Activated CD8-positive, alpha-beta memory T cell treated with anti-CD3 and anti-CD28 coated beads for 4 hours (primary cell): Measurements from ENCODE around the gene ZBTB7C.

Experiments
- DNase-seq, 2 donors: peaks; one replicate each; pipeline ENCODE4 v3.0.0-alpha.2; 2020; ENCODE audit warnings: low read depth in 2 of 2

The ZBTB7C gene

DNA sequence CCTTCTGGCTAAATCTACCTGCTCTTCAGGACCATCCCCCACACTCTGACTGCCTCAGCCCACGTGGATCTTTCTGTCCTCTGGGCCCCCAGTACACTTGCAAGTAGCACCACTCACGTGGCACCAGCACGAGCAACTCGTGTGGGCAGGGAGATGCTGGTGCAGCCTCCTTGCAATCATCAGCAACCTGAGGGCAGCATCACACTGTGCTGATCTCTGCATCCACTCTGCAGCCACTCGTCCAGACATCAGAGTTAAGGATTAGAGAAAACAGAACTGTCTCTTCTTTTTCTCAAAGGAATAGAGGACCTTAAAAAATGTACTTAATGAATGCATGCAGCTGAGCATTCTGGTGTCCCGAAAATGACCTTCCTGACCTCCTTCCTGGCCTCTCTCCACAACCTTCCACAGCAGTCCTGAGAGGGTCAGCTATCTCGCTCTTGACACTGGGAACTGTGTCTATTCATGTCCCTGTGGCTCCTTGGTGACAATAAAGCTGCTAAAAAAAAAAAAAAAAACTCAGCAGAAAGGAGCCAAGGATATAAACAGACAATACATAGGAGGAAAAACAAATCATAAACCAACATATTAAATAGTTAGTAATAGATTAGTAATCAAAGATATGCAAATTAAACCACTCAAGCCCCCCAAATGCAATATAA lies 145.9 kb downstream of the ZBTB7C start:
- DNase-seq = no peak

DNA sequence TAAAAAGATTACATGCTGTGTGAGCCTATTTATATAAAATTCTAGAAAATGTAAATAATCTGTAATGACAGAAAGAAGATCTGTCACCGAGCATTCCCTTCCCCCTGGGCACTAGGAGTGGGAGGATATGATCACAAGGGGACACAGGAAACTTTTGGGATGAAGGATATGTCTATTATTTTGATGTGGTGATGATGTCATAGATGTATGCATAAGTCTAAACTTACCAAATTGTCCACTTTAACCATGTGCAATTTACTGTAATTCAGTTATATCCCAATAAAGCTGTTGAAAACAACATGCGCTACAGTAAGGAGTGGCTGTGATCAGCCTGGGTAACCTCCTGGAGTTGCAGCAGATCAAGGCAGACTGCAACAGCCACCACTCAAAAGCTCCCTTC lies 148.9 kb downstream of the ZBTB7C start:
- DNase-seq = no peak

DNA sequence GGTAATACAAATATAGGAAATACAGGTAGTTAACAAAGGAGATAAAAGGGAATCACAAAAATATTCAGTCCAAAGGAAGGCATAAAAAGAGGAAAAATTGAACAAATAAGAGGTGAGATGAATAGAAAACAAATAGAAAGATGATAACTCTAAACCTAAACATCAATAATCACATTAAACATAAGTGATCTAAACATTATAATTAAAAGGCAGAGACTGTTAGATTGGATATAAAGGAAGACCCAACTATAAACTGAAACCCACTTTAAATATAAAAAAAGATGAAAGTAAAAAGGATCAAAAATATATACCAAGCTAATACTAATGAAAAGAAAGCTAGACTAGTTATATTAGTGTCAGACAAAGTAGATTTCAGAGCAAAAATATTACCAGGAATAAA lies 152.3 kb downstream of the ZBTB7C start:
- DNase-seq = no peak

DNA sequence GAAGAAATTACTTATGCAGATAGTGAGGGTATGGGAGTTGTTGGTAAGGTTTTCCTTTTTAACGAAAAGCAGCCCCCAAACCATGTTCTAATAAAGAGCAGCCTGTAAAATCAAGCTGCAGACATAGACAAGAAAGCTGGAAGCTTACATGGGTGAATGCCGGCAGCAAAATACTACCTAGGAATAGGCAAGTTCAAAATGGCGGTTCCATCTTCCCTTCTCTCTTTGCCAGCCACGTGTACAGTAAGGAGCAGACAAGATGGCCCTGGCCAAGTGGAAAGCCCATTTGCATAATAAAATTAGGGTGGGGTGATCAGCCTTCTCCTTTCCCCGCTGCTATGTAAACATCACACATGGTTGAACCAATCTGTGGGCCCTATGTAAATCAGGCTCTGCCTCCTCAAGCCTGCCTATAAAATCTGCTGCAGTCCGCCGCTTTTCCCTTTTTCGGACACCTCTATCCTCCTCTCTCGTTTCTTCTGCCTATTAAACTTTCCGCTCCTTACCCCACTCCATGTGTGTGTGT lies 155.0 kb downstream of the ZBTB7C start:
- DNase-seq = no peak

DNA sequence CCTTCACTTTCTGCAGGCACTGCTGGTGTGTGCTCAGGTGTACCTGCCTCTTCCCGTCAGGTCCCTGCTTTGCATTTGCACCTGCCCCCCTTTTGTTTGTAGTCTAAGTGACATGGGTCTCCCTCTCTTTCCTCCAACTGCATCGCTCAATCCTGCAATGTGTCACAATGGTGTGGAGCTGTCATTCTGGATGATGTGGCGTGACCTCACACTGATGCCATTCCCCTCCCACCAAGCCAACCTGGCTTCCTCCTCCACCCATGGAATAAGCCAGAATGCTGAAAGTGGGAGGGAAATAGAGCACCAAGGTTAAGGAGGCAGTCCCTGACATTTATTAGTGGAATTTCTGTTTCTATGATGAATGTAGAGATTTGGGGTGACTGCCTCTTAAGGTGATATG lies 156.7 kb downstream of the ZBTB7C start:
- no peak for DNase-seq

DNA sequence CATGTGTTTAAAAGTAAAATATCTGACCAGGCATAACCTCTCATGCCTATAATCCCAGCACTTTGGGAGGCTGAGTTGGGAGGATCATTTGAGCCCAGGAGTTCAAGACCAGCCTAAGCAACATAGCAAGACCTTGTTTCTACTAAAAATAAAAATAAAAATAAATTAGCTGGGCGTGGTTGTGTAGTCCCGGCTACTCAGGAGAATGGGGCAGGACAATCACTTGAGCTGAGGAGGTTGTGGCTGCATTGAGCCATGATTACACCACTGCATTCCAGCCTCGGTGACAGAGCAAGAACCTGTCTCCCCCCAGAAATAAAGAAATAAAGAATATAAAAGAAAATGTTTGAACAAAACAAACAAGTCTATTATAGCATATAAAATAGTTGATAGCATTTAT lies 158.3 kb downstream of the ZBTB7C start:
- no peak for DNase-seq

DNA sequence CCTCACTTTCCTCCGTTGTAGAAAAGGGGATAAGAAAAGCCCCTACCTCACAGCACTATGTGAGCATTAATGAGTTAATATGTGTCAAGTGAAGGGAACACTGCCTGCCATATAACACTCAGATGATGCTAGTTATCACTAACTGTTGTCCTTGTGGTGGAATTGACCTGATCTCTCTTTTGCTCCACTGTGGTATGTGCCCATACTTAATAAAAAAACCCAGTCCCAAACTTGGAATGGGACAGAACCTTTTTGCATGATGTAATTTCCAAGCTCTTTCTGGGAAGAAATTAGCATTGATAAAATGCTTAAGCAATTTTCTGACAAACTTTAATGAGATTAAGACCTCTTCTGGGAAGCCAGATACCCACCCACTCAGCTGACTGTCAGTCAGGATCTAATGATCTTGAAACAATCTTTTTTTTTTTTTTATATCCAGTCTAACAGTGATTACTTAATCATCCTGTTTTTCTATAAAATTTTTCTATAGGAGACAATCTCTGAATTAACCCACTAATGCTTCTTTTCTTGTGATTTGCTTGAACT lies 158.7 kb downstream of the ZBTB7C start:
- no peak for DNase-seq

DNA sequence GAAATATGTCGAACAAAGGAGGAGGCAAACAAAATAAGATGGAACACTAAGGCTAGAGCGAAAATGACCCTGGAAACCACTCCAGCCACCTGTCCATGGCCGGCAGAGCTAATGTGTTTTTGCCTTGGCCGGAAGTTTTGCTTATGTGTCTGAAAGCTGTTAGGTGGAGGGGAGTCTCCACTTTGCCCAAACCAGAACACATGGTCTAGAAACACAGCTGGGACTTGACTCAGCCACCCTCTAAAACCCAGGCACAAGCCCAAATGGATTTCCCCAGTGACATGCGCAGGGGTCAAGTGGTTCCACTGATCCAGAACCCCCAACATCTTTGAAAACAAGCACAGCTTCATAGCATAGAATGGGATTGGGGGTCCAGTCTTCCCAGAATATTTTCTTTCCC lies 159.3 kb downstream of the ZBTB7C start:
- no peak for DNase-seq

DNA sequence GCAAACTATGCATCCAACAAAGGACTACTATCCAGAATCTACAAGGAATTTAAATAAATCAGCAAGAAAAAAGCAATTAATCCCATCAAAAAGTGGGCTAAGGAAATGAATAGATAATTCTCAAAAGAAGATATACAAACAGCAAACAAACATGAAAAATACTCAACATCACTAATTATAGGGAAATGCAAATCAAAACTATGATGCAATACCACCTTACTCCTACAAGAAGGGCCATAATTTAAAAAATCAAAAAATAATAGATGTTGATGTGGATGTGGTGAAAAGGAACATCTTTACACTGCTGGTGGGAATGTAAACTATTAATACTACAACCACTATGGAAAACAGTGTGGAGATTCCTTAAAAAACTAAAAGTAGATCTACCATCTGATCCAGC lies 164.7 kb downstream of the ZBTB7C start:
- DNase-seq = no peak

DNA sequence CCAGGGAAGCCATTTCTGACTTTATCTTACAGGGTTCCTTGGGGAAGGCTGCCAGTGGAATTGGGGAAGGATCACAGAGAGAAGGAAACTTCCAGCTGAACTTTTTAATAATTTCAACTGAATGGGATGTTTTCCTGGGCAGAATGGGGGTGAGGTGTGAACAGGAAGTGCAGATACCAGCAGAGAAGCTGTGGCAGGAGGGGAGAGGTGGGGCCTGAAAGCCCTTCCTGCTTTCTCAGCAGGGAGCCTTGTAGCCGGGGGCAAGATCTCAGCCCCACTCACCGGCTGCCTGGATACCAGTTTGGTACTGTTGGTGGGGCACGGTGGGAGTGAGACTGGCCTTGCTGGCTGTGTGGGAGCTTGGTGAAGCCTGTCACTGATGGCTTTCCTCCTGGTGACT lies 170.5 kb downstream of the ZBTB7C start:
- no peak for DNase-seq

DNA sequence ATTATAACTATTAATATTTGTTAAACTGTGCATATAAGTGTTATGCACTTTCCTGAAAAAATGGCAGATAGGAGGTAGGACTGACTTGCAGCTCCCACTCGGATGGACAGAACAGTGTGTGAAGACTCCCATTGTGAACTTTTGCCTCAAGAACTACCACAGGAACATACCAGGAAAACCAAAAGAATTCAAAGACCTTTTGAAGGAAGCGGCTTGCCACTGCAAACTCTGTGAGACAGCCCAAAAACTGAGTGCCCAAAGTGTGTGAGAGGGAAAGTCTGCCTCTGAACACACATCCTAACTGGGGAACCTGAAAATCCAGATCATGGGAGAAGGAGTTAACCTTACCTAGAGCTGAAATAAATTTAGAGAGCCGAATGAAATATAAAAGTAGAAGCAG lies 171.0 kb downstream of the ZBTB7C start:
- no peak for DNase-seq

DNA sequence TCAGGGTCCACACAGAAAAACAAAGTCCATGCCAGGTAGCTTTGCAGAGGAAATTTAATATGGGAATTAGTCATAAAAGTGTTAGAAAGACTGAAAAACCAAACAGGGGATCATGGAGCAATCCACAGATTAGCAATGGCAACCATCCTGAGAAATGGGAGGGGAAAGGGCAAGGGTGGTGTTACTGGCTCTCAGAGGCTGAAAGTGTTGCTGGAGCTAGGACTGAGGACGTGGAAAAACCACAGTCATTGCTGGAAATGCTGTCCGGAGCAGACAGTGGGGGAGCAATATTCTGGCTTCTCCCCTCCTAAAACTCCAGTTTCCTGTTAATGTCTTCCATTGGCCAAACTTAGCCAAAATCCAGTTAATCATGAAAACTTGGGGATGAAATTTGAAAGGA lies 172.4 kb downstream of the ZBTB7C start:
- no peak for DNase-seq

DNA sequence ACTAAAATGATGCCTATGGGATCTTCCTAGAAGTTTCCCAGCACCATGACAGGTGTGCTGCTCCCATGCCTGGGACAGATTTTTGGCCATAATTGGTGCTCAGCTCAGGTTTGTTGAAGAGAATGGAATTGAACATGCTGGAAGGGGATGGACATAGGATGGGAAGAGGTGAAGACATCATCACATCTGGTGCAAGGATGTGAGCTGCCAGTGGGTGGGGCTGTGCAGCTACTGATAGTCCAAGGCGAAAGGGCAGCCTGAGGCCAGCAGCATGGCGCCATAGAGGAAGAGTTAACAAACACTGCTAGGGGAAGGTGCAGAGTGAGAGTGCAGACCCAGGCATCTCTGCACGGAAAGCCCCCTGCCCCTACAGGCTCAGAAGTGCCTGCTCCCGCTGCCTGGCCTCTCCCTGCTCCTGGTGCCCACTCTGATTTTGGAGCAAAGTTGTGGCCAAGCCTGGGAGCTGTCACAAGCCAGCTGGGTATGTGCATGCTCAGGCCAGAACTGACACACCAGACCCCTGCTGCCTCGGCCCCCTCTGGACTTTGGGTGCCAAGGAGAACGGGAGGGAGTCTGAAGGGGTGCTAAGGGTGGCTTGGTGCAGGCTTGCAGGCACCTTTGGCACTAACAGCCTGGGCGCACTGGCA lies 178.6 kb downstream of the ZBTB7C start:
- no peak for DNase-seq

DNA sequence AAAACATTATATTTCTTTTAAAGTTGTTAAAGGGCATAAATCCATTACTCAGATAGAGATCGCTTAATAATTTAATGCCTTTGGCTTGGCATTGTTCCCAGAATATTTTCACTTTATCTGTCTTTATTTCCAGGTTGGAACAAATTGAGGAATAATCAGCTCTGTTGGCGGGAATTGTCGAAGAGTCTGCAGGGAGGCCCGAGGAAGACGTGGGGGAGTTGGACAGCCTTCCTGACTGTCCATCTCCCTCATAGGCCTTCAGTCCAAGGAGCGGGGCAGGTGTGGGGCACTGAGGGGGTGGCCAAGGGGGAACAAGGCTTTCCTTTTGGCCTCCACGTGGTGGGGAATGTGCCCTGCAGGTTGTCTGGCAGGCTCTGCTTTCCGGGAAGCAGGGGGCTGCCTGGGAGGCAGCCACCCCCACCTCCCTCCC lies 179.6 kb downstream of the ZBTB7C start:
- DNase-seq = no peak

DNA sequence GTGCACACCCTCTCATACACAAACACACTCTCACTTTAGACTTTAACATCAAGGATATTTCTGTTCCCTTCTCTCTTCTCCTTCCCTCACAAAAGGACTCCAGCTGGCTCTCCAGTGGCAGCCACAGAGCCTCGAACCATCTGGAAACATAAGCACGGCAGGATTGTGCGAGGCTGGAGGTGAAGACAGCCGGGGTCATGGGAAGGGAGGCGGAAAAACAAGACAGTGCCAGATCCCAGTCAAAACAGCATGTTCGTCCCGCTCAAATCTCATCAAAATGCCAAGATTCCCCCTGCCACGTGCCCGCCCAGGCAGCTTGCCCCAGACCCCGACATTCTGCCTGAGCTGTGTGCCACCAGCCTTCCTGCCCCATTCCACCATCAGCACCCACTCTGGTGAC lies 180.3 kb downstream of the ZBTB7C start:
- no peak for DNase-seq

DNA sequence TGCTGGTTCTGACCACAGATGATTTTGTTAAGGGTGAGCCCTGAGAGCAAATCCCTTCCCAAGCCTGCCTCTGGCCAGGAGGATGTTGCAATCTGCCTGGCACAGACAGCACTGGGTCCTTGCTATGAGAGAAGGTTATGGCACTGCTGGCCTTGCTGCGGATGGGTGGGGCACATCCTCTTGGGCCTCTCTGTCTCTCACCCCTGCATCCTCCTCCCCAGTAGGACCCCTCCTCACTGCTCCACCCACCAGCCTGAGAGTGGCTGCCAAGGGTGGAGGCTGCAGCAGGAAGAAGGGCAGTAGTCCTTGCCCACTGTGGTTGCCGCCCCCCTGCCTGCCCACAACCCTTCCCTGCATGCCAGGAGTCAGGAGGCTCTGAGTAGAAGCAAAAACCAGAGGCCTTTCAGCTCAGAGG lies 180.9 kb downstream of the ZBTB7C start:
- DNase-seq = no peak

DNA sequence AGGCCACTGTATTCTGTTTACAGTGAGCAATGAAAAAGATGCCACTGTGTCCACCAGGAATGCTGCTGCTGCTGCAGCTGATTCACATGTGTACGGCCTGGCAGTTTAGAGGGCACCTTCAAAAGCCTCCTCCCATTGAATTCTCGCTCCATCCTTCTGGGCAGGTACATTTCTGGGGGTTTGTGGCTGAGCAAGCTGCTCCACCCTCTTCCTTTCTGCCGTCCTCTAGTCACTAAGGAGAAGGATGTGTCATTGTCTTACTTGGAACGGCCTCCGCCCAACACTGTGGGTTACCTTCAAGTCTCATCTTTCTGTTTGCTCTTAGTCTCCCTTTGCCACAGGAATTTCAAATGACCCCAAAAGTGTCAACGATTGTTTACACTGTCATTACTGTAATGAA lies 182.0 kb downstream of the ZBTB7C start:
- DNase-seq = no peak

DNA sequence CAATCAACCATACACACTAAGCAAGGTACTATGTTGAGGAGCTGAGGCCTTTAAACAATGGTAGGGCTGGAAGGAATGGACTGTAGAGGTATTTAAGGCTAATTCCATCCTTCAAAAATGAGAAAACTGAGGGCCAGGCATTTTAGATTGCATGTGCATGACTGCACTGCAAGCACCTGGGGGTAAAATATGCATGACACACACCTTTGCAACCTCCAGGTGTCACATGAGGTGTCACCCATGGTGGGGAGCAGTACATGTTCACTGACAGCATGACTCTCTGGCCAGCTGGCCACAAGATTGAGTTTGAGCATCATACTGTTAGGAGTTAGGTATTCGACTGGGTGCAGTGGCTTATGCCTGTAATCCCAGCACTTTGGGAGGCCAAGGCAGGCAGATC lies 182.8 kb downstream of the ZBTB7C start:
- DNase-seq = no peak

DNA sequence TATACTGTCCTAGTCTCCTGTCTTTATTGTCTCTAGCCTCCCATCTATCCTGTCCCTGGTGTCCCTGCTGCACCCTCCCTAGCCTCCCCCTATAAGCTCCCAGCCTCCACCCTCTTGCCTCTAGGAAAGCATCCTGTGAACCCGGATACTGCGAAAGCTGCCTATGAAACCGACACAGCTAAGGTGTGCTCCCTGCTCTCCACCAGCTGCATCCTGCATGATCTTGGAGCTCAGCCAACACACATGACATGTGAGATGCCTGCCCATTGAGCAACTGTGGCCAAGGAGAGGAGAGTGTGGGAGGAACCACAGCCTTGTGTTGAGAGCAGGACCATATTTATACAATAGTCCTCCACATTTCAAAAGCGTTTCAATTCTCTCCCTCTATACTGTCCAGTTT lies 187.1 kb downstream of the ZBTB7C start:
- DNase-seq = no peak

DNA sequence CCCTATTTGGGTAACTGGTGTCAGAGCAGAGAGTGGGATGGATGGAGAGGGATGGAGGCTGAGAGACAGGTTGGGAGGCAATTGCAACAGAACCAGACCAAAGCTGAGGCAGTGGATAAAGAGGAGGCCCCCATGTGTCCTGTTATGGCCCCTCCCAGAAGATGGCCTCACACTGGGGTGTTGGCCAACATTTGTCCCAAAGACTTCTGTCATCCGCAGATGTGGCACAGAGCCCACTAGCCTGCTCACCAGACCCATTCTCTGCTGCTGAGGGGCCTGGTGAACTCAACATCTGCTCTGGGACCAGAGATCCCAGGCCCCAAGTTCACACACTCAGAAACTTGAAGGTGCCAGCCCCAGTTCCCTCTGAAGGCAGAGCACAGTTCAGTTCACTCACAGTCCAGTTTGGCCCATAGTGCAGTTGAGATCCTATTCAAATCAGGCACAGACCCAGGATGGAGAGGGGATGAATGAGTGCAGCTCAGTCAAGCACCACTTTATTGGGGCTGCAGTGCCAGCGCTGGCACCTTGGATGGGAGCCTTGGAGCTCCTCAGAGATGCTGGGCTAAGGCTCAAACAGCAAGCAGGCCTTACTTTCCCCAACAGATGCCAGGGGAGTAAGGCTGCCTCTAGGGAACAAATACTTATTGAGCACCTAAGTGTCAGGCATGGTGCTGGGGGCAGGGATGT lies 189.2 kb downstream of the ZBTB7C start:
- DNase-seq = no peak

DNA sequence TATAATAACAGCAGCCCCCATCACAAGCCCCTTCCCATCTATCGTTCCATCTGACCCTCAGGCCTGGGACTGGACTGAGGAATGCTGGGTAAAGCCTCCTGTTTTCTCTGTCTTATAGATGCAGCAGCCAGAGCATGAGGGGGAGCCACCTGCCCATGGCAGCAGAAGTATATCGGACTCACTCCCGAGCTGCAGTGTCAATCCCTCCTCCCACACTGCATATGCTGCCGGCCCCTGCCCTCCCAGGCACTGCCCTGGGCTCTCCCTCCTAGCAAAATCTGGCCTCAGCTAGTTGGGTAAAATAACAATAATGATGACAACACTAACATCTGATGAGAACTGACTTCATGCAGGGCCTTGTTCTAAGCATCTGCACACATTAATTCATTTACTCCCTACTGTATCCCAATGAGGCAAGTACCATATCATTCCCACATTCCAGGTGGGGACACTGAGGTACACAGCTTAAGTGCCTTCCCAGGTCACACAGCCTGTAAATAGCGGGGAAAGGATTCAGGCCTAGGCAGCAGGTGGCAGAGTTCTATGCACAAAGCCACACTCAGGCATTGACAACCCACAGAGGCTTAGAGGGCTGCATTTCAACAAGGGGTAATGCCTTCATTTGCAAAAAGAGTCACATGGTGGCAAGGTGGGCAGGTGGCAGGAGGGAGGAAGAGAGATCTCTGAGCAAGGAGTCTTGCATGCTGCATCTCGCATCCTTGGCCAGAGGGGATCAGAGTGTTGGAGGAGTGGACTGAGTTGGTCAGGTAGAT lies 190.0 kb downstream of the ZBTB7C start:
- DNase-seq = no peak
